HG02852 (cell line): Measurements from ENCODE around the gene CHST10.
"Not testable (repeated sequence)": the region's sequence is repeated elsewhere in the genome, so short reads cannot be mapped to it uniquely, and the experiment has no call there.

Experiments used
- ATAC-seq: cut with Tn5 transposase; IDR thresholded peaks from one replicate; pipeline ENCODE4 v1.9.1; 2021; ENCODE audit warnings: mild to moderate bottlenecking, moderate library complexity; ENCODE audit not compliant: unreplicated experiment

The CHST10 gene

DNA sequence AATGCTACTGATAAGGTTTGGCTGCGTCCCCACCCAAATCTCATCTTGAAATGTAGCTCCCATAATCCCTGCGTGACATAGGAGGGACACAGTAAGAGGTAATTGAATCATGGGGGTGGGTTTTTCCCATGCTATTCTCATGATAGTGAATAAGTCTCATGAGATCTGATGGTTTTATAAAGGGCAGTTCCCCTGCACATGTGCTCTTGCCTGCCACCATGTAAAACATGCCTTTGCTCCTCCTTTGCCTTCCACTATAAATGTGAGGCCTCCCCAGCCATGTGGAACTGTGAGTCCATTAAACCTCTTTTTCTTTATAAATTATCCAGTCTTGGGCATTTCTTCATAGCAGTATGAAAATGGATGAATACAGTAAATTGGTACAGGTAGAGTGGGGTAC lies 75.0 kb downstream of the CHST10 start:
- not testable (repeated sequence) for ATAC-seq
